ENCODE results near the gene RAB11A. TPM values are rescaled to one million over a fixed set of nuclear protein-coding genes. Genes with fewer than 3 reads are reported as not detected.

Gene RAB11A
- total and polyA plus RNA-seq, 2 experiments from 2014 or later: 248 to 306 TPM

GRCh38 chr15:65914981-65915925 lies 46.0 kb downstream of the RAB11A start:
- no peak for TF ChIP-seq EZH2phosphoT487 (IDR thresholded peaks at IDR 0.05; ENCODE audit: low read depth, severe bottlenecking, unreplicated experiment)
- TF ChIP-seq EZH2 (IDR thresholded peaks at IDR 0.05; ENCODE audit: borderline replicate concordance): no peak
- no peak for TF ChIP-seq CTCF (IDR thresholded peaks at IDR 0.05; ENCODE audit: poor library complexity)
- Histone ChIP-seq H3K79me2 (no peaks in the 10 kb centered on the region), H3K4me1 (ENCODE audit: insufficient read depth) (no peaks in the 10 kb centered on the region), H3K9me3 (ENCODE audit: low read depth) (no peaks in the 10 kb centered on the region), H3K36me3 (replicated peaks; ENCODE audit: insufficient read depth, low read depth) (no peaks in the 10 kb centered on the region), H4K20me1 (ENCODE audit: insufficient read depth, poor library complexity, severe bottlenecking) (no peaks in the 10 kb centered on the region), H3K27ac (no peak overlapping the region), H3K4me2 (no peak overlapping the region), H2AFZ (no peak overlapping the region), H3K4me3 (no peak overlapping the region), H3K9me2 (replicated peaks; ENCODE audit: insufficient read depth) (no peaks in the 10 kb centered on the region), H3K27me3 (no peaks in the 10 kb centered on the region)
- WGBS (ENCODE audit: low lambda C conversion rate, missing lambda C conversion rate): 87% methylated on average over 8 of the region's 8 CpGs
- no peak for DNase-seq (ENCODE audit: low spot score)

GRCh38 chr15:65916041-65916663 lies 46.9 kb downstream of the RAB11A start:
- Histone ChIP-seq H3K79me2 (no peaks in the 10 kb centered on the region), H3K4me3 (no peak overlapping the region), H2AFZ (no peak overlapping the region), H3K4me1 (ENCODE audit: insufficient read depth) (no peaks in the 10 kb centered on the region), H3K4me2 (no peak overlapping the region), H3K27me3 (no peaks in the 10 kb centered on the region), H3K36me3 (replicated peaks; ENCODE audit: insufficient read depth, low read depth) (no peaks in the 10 kb centered on the region), H4K20me1 (ENCODE audit: insufficient read depth, poor library complexity, severe bottlenecking) (no peaks in the 10 kb centered on the region), H3K9me2 (replicated peaks; ENCODE audit: insufficient read depth) (no peaks in the 10 kb centered on the region), H3K27ac (no peak overlapping the region), H3K9me3 (ENCODE audit: low read depth) (no peaks in the 10 kb centered on the region)
- TF ChIP-seq EZH2phosphoT487 (IDR thresholded peaks at IDR 0.05; ENCODE audit: low read depth, severe bottlenecking, unreplicated experiment): no peak
- TF ChIP-seq CTCF (IDR thresholded peaks at IDR 0.05; ENCODE audit: poor library complexity): no peak
- WGBS (ENCODE audit: low lambda C conversion rate, missing lambda C conversion rate): 87% methylated on average over 7 of the region's 7 CpGs
- DNase-seq (ENCODE audit: low spot score): no peak

- H3K27ac ChIP-seq: no peak overlapping the region
- H3K4me1 ChIP-seq (ENCODE audit: insufficient read depth): no peaks in the 10 kb centered on the region
Measured at GRCh38 chr15:65916664-65917406, 47.5 kb downstream of the RAB11A start.

More at GRCh38 chr15:65916664-65917406, 47.5 kb downstream of the RAB11A start:
- Histone ChIP-seq H4K20me1 (ENCODE audit: insufficient read depth, poor library complexity, severe bottlenecking) (no peaks in the 10 kb centered on the region), H3K79me2 (no peaks in the 10 kb centered on the region), H3K4me3 (no peak overlapping the region), H3K4me2 (peak overlapping the region; percentile 56), H2AFZ (no peak overlapping the region), H3K9me3 (ENCODE audit: low read depth) (no peaks in the 10 kb centered on the region), H3K9me2 (replicated peaks; ENCODE audit: insufficient read depth) (no peaks in the 10 kb centered on the region), H3K27me3 (no peaks in the 10 kb centered on the region), H3K36me3 (replicated peaks; ENCODE audit: insufficient read depth, low read depth) (no peaks in the 10 kb centered on the region)
- DNase-seq (ENCODE audit: low spot score): peak; percentile 79
- 46% methylated on average over 16 of the region's 16 CpGs for WGBS (ENCODE audit: low lambda C conversion rate, missing lambda C conversion rate)
- no peak for TF ChIP-seq EZH2 (IDR thresholded peaks at IDR 0.05; ENCODE audit: borderline replicate concordance)
- peak; percentile 61 for TF ChIP-seq CTCF (IDR thresholded peaks at IDR 0.05; ENCODE audit: poor library complexity)

Data from hepatocyte (in vitro differentiated cells).